ENCODE results near the gene SLC4A1. TPM values are rescaled to one million over a fixed set of nuclear protein-coding genes. Genes with fewer than 3 reads are reported as not detected.

SLC4A1 gene
- total and polyA plus RNA-seq, 2 of the 13 experiments (the other 11 are each of a cell fraction or from before 2014, with no cell fraction given), result not detected

DNA sequence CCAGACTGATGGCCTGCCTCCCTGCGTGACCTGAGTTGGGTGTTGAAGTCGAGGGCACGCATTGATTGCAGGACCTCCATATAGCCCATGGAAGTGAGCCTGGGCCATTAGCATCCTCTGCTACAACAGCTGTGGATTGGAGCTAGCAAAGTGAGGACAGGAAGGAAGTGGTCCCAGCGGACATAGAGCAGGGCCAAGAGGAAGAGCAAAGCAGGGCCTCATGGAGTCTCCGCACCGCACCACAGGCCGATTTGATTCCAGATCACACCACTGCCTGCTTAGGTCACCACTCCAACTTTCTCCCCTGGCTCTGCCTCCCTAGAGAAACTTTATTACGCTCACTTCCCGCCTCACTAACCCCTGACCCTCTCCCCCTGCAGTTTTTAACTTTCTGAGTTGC is 37.8 kb downstream of the SLC4A1 start:
- H3K4me3 ChIP-seq (replicated peaks in 1 of 3; ENCODE audit: insufficient read depth in 1 of 3, low read depth in 2 of 3, low read length in 3 of 3), result no peak overlapping the region
- 39% methylated on average over 9 of the region's 9 CpGs for WGBS (ENCODE audit: low lambda C conversion rate)
- TF ChIP-seq ZNF235 (CRISPR knock-in tag; IDR thresholded peaks at IDR 0.05; ENCODE audit: borderline replicate concordance) (no peak), NFE2L2 (IDR thresholded peaks at IDR 0.05; ENCODE audit: low read length) (no peak), ATF1 (CRISPR knock-in tag; IDR thresholded peaks at IDR 0.05) (no peak), MTA3 (CRISPR knock-in tag; IDR thresholded peaks at IDR 0.05) (no peak), GTF2F1 (IDR thresholded peaks at IDR 0.05; ENCODE audit: low read length) (no peak), MAZ (IDR thresholded peaks at IDR 0.05; ENCODE audit: borderline replicate concordance, low read depth, low read length) (no peak), MAZ (CRISPR knock-in tag; IDR thresholded peaks at IDR 0.05; ENCODE audit: low read depth) (no peak), KLF13 (CRISPR knock-in tag; IDR thresholded peaks at IDR 0.05) (no peak), GTF3A (CRISPR knock-in tag; conservative IDR thresholded peaks at IDR 0.05) (no peak), TBX2 (CRISPR knock-in tag; IDR thresholded peaks at IDR 0.05; ENCODE audit: borderline replicate concordance) (no peak), HCFC1 (IDR thresholded peaks at IDR 0.05; ENCODE audit: low read depth, low read length) (no peak)
- TF ChIP-seq, protein P1, sequence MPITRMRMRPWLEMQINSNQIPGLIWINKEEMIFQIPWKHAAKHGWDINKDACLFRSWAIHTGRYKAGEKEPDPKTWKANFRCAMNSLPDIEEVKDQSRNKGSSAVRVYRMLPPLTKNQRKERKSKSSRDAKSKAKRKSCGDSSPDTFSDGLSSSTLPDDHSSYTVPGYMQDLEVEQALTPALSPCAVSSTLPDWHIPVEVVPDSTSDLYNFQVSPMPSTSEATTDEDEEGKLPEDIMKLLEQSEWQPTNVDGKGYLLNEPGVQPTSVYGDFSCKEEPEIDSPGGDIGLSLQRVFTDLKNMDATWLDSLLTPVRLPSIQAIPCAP (CRISPR knock-in tag; IDR thresholded peaks at IDR 0.05; ENCODE audit: low read depth), result no peak
- TF ChIP-seq, protein P2, sequence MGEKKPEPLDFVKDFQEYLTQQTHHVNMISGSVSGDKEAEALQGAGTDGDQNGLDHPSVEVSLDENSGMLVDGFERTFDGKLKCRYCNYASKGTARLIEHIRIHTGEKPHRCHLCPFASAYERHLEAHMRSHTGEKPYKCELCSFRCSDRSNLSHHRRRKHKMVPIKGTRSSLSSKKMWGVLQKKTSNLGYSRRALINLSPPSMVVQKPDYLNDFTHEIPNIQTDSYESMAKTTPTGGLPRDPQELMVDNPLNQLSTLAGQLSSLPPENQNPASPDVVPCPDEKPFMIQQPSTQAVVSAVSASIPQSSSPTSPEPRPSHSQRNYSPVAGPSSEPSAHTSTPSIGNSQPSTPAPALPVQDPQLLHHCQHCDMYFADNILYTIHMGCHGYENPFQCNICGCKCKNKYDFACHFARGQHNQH (CRISPR knock-in tag; IDR thresholded peaks at IDR 0.05), result no peak
- TF ChIP-seq, protein P3, sequence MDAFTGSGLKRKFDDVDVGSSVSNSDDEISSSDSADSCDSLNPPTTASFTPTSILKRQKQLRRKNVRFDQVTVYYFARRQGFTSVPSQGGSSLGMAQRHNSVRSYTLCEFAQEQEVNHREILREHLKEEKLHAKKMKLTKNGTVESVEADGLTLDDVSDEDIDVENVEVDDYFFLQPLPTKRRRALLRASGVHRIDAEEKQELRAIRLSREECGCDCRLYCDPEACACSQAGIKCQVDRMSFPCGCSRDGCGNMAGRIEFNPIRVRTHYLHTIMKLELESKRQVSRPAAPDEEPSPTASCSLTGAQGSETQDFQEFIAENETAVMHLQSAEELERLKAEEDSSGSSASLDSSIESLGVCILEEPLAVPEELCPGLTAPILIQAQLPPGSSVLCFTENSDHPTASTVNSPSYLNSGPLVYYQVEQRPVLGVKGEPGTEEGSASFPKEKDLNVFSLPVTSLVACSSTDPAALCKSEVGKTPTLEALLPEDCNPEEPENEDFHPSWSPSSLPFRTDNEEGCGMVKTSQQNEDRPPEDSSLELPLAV (CRISPR knock-in tag; conservative IDR thresholded peaks at IDR 0.05; ENCODE audit: low read depth), result no peak
- TF ChIP-seq, protein P4, sequence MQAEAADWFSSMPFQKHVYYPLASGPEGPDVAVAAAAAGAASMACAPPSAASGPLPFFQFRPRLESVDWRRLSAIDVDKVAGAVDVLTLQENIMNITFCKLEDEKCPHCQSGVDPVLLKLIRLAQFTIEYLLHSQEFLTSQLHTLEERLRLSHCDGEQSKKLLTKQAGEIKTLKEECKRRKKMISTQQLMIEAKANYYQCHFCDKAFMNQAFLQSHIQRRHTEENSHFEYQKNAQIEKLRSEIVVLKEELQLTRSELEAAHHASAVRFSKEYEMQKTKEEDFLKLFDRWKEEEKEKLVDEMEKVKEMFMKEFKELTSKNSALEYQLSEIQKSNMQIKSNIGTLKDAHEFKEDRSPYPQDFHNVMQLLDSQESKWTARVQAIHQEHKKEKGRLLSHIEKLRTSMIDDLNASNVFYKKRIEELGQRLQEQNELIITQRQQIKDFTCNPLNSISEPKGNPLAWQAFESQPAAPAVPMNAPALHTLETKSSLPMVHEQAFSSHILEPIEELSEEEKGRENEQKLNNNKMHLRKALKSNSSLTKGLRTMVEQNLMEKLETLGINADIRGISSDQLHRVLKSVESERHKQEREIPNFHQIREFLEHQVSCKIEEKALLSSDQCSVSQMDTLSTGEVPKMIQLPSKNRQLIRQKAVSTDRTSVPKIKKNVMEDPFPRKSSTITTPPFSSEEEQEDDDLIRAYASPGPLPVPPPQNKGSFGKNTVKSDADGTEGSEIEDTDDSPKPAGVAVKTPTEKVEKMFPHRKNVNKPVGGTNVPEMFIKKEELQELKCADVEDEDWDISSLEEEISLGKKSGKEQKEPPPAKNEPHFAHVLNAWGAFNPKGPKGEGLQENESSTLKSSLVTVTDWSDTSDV (CRISPR knock-in tag; IDR thresholded peaks at IDR 0.05), result no peak
- TF ChIP-seq, protein P5, sequence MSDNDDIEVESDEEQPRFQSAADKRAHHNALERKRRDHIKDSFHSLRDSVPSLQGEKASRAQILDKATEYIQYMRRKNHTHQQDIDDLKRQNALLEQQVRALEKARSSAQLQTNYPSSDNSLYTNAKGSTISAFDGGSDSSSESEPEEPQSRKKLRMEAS (IDR thresholded peaks at IDR 0.05), result no peak
- ChIA-PET POLR2A (interaction anchor here (0.5 kb wide), 1 partner anchor 14 kb away, joined by 3 read pairs; no protein-coding TSS in a partner anchor), CTCF (ENCODE audit: low intra/inter-chr PET ratio, low total read pairs) (no interaction called here)
- no peak overlapping the region for H3K9ac ChIP-seq (ENCODE audit: insufficient read depth, low read depth, low read length)
- H3K4me1 ChIP-seq (ENCODE audit: insufficient read depth, low read length), result no peaks in the 10 kb centered on the region
- intact Hi-C loops (cut with micrococcal nuclease; ENCODE audit: unreplicated experiment), result no loop called here
- no peaks in the 10 kb centered on the region for H4K20me1 ChIP-seq (ENCODE audit: insufficient read depth, low read length)
- H3K4me2 ChIP-seq (ENCODE audit: low read depth, low read length), result no peak overlapping the region
- DNase-seq (ENCODE audit: low spot score) (no peak), ATAC-seq (no peak; the same call in 2 of the 3 replicates), FAIRE-seq (no peak)
- peaks cover 0 to 30% of the 10 kb centered on the region in 2 experiments; a peak in 3 of 5 replicates for H3K27me3 ChIP-seq (ENCODE audit: control insufficient read depth in 1 of 2, insufficient read depth in 2 of 2, low read length in 2 of 2)
- in situ Hi-C loops (cut with HindIII; ENCODE audit: extremely low pct_ligation_motif_present, low pct_unique_long_range_greater_than_20kb), result no loop called here
- no peak overlapping the region for H3K27ac ChIP-seq (ENCODE audit: extremely low read length, insufficient read depth, low read length)
- H3K9me3 ChIP-seq (ENCODE audit: low read length), result no peaks in the 10 kb centered on the region
- no peaks in the 10 kb centered on the region for H3K36me3 ChIP-seq (replicated peaks in 1 of 2; ENCODE audit: control insufficient read depth in 1 of 2, insufficient read depth in 2 of 2, low read length in 2 of 2)
- no TSS peak for BruUV-seq (replicated peaks)
- no peak overlapping the region for H2AFZ ChIP-seq (ENCODE audit: low read length)
- H3K79me2 ChIP-seq (ENCODE audit: insufficient read depth, low read length), result no peaks in the 10 kb centered on the region
